ENCODE data around the gene DUSP23.
A peak's percentile ranks its signal among the peaks of the same experiment; 100 is the strongest.

DUSP23 gene

DNA sequence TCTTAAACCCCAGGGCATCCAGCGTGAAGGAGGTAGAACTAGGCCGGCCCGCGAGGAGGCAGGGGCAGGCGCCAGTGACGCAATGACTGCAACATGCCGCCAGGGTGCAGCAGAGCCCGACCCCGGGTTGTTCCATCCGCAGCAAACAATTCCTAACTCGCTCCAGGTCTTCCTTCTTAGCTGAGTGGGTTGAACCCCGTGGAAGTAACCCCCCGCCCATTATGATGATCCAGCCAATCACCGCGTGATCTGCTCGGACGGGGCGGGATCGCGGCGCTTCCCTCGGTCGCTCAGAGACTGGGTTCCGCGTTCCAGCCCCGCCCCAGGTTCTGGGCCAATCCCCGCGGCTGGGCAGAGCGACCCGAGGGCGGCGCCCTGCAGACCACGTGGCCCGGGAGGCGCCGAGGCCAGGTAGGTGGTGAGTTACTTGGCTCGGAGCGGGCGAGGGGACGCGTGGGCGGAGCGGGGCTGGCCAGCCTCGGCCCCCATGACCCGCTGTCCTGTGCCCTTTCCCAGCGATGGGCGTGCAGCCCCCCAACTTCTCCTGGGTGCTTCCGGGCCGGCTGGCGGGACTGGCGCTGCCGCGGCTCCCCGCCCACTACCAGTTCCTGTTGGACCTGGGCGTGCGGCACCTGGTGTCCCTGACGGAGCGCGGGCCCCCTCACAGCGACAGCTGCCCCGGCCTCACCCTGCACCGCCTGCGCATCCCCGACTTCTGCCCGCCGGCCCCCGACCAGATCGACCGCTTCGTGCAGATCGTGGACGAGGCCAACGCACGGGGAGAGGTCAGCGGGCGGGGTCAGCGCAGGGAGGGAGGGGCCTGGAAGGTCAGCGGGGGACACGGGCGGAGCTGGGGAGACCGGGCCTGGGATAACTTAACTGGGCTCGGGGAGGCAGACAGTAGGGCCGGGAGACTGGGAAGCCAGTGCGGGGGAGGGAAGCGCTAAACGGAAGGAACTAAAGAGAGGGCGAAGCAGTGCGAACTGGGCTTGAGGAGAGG, at the start of gene DUSP23:
Gene DUSP23, plus strand, starts transcription at position 380 of the 1,000 bp plus-strand sequence. Its CDS starts 139 bp downstream, at position 519.
- H3K4me3 ChIP-seq (ENCODE audit: low read length) = no peak within 1 kb of the TSS
- no peak within 1 kb of the TSS for H3K4me2 ChIP-seq (ENCODE audit: low read length)

GRCh38 chr1:159737238-159737916, 43.4 kb upstream of the DUSP23 start:
- Histone ChIP-seq H3K9ac (ENCODE audit: low read length) (no peak overlapping the region), H3K27ac (ENCODE audit: low read length) (no peak overlapping the region), H4K20me1 (ENCODE audit: insufficient read depth, low read length) (no peaks in the 10 kb centered on the region), H3K9me3 (ENCODE audit: insufficient read depth, low read length) (no peaks in the 10 kb centered on the region), H3K4me3 (ENCODE audit: low read length) (no peak overlapping the region), H3K4me2 (ENCODE audit: low read length) (no peak overlapping the region), H3K79me2 (ENCODE audit: low read length) (no peaks in the 10 kb centered on the region), H3K4me1 (ENCODE audit: low read length) (no peaks in the 10 kb centered on the region), H3K27me3 (ENCODE audit: low read depth, low read length) (no peaks in the 10 kb centered on the region), H2AFZ (ENCODE audit: low read depth, low read length) (no peak overlapping the region), H3K36me3 (replicated peaks; ENCODE audit: low read depth, low read length) (no peaks in the 10 kb centered on the region)
- TF ChIP-seq CTCF (IDR thresholded peaks at IDR 0.05; ENCODE audit: low read depth, low read length) (no peak), EZH2phosphoT487 (IDR thresholded peaks at IDR 0.05; ENCODE audit: low read depth) (no peak)

More for the DNA sequence above, at the start of gene DUSP23:
- Histone ChIP-seq H3K27me3 (ENCODE audit: low read depth, low read length) (no peaks in the 10 kb centered on the region), H3K4me1 (ENCODE audit: low read length) (no peaks in the 10 kb centered on the region), H3K9me3 (ENCODE audit: insufficient read depth, low read length) (no peaks in the 10 kb centered on the region), H3K27ac (ENCODE audit: low read length) (no peak within 1 kb of the TSS), H4K20me1 (ENCODE audit: insufficient read depth, low read length) (no peaks in the 10 kb centered on the region), H3K36me3 (replicated peaks; ENCODE audit: low read depth, low read length) (no peaks in the 10 kb centered on the region), H3K79me2 (ENCODE audit: low read length) (no peaks in the 10 kb centered on the region), H3K9ac (ENCODE audit: low read length) (no peak within 1 kb of the TSS), H2AFZ (ENCODE audit: low read depth, low read length) (no peak within 1 kb of the TSS)
- TF ChIP-seq CTCF (IDR thresholded peaks at IDR 0.05; ENCODE audit: low read depth, low read length) = peak; percentile 27
- no peak for TF ChIP-seq EZH2phosphoT487 (IDR thresholded peaks at IDR 0.05; ENCODE audit: low read depth)

DNA sequence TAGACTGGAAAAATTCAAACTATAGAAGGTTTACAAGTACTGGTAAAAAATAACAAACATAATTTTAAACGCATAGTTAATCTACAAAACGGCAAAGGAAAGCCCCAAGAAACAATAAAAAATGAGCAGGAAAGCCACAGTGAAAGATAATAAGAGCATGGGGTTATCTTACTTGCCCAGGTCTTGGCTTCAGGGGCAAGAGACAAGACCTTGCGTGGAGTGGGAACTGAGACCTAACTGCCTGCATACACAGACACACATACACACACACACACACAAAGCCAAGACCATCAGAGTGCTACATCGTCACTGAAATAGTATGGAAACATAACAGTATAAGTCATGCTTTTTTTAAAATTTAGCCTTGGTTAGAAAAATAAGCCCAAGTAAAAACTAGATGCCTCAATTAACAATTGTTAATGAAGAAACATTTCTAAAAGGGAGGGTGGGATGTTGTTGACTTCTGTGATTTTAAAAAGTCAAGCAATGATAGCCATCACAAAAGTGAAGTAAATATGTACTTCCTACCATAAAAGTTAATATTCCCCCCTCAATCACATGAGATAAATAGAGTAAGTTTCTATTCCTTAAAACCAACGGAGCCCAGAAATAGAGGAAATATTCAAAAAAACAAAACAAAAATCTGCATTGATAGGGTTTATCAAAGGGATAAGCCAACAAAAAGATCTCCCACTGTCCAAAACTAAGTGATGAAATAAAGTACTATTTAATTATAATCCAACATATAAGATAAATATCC, 36.9 kb upstream of the DUSP23 start:
- TF ChIP-seq CTCF (IDR thresholded peaks at IDR 0.05; ENCODE audit: low read depth, low read length) (no peak), EZH2phosphoT487 (IDR thresholded peaks at IDR 0.05; ENCODE audit: low read depth) (no peak)
- Histone ChIP-seq H4K20me1 (ENCODE audit: insufficient read depth, low read length) (no peaks in the 10 kb centered on the region), H3K9me3 (ENCODE audit: insufficient read depth, low read length) (no peaks in the 10 kb centered on the region), H3K9ac (ENCODE audit: low read length) (no peak overlapping the region), H3K79me2 (ENCODE audit: low read length) (no peaks in the 10 kb centered on the region), H2AFZ (ENCODE audit: low read depth, low read length) (no peak overlapping the region), H3K4me2 (ENCODE audit: low read length) (no peak overlapping the region), H3K27ac (ENCODE audit: low read length) (no peak overlapping the region), H3K36me3 (replicated peaks; ENCODE audit: low read depth, low read length) (no peaks in the 10 kb centered on the region), H3K4me3 (ENCODE audit: low read length) (no peak overlapping the region), H3K27me3 (ENCODE audit: low read depth, low read length) (no peaks in the 10 kb centered on the region), H3K4me1 (ENCODE audit: low read length) (no peaks in the 10 kb centered on the region)

Measured in OCI-LY3 (cell line).